Omental fat pad (tissue), 4 donors: ENCODE measurements around the gene OGFR. TPM values are rescaled to one million over a fixed set of nuclear protein-coding genes. Genes with fewer than 3 reads are reported as not detected.

Experiments
- ATAC-seq: fragments of 150-250 bp; one replicate; pipeline ENCODE4 v1.9.1; 2016; ENCODE audit warnings: mild to moderate bottlenecking, moderate library complexity; ENCODE audit not compliant: low FRiP score
- DNase-seq: peaks from one replicate; pipeline ENCODE4 v3.0.0-alpha.2; 2019; ENCODE audit warnings: low spot score
- total RNA-seq, 4 donors: library from RNA; depleted of rRNA; stranded (reverse); fragments of >200 nt; gene quantifications; one replicate each; pipeline ENCODE4 v1.1.0, GENCODE V29; 2016
- TF ChIP-seq, protein P1 (sequence below), 3 donors: fragments of 450-650 bp; IDR thresholded peaks; one replicate each; pipeline ENCODE4 v1.5.1; 2016 to 2017; ENCODE audit warnings: antibody characterized with exemption in 3 of 3, mild to moderate bottlenecking in 3 of 3, moderate library complexity in 2 of 3

Gene OGFR
- total RNA-seq, 4 donors from 2014 or later: 34.0 to 84.2 (median 52.8) TPM

GRCh38 chr20:62828511-62829230 is 24.0 kb downstream of the OGFR start:
- no peak for DNase-seq
- TF ChIP-seq, protein P1, sequence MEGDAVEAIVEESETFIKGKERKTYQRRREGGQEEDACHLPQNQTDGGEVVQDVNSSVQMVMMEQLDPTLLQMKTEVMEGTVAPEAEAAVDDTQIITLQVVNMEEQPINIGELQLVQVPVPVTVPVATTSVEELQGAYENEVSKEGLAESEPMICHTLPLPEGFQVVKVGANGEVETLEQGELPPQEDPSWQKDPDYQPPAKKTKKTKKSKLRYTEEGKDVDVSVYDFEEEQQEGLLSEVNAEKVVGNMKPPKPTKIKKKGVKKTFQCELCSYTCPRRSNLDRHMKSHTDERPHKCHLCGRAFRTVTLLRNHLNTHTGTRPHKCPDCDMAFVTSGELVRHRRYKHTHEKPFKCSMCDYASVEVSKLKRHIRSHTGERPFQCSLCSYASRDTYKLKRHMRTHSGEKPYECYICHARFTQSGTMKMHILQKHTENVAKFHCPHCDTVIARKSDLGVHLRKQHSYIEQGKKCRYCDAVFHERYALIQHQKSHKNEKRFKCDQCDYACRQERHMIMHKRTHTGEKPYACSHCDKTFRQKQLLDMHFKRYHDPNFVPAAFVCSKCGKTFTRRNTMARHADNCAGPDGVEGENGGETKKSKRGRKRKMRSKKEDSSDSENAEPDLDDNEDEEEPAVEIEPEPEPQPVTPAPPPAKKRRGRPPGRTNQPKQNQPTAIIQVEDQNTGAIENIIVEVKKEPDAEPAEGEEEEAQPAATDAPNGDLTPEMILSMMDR (IDR thresholded peaks at IDR 0.05): no peak
- no peak for ATAC-seq

GRCh38 chr20:62829231-62830230 is 24.9 kb downstream of the OGFR start:
- TF ChIP-seq, protein P1 (IDR thresholded peaks at IDR 0.05): no peak
- DNase-seq (no peak), ATAC-seq (no peak)

GRCh38 chr20:62830251-62830650 is 25.6 kb downstream of the OGFR start:
- TF ChIP-seq, protein P1 (IDR thresholded peaks at IDR 0.05): no peak
- ATAC-seq: no peak
- no peak for DNase-seq

- DNase-seq (no peak), ATAC-seq (no peak)
- TF ChIP-seq, protein P1 (IDR thresholded peaks at IDR 0.05): no peak
These were observed 26.2 kb downstream of the OGFR start for GRCh38 chr20:62830821-62831220.

DNA sequence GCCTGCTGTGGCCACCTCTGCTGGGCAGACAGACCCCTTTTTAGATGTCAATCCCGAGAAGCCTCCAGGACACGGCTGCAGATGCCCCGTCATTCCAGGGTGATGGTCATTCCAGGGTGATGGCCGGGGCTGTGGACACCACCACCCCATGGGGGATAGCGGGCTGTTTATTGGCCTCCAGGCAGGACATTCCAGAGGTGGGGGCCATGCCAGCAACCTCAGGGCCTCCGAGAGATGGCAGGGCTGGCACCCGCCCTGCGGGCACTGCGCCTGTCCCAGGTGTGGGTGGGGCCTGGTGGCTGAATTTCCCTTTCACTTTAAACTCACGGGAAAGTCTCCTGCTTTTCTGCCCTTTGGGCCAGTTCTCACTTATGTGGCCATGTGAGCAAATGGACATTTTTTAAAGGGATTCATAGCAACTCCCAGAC is 26.7 kb downstream of the OGFR start:
- ATAC-seq (no peak), DNase-seq (no peak)
- TF ChIP-seq, protein P1 (IDR thresholded peaks at IDR 0.05): no peak

DNA sequence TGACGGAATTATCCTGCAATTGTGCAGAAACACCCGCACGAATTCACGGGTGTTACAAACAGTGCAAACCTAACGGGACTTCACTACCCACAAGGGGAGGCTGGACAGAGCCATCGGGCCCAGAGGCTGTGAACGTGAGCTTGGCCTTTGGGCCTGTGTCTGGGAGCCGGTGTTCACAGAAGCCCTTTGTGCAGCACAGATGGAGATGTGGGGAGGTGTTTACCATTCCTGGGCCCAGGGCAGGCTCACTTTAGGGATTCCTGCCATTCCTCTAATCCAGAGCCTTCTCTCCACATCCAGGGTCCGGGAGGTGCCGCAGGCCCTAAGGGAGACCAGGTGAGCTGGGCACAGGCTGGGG is 27.2 kb downstream of the OGFR start:
- DNase-seq (no peak), ATAC-seq (no peak)
- TF ChIP-seq, protein P1 (IDR thresholded peaks at IDR 0.05): no peak
